Measurements from ENCODE around the gene CLEC10A.

CLEC10A gene

DNA sequence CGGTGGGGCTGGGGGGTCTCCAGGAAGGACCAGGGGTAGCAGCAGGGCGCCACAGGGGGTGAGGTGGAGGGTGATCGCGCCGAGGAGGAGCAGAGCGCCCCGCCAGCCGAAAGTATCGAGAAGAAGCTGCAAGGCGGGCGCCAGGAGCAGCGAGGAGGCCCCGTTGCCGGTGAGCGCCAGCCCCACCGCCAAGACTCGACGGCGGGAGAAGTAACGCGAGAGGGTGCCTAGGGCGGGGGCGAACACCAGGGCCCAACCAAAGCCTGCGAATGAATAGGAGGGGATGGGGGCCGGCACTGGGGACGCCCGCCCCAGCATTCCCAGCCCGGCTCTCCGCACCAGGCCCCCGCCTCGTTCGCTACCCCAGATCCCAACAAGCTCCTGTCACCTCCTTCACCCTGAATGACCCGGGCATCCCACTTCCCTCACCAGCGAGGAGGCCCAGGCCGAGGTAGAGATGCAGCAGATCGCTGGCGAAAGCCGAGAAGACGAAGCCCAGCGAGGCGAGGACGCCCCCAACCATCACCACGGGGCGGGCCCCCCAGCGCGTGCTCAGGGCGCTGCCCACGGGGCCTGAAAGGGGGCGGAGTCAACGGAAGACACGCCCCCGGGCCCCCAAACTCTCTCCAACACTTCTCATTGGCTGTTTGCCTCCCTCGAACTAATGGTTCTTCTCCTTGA, 37.4 kb downstream of the CLEC10A start:
- TF ChIP-seq EZH2phosphoT487 (IDR thresholded peaks at IDR 0.05; ENCODE audit: borderline replicate concordance), result no peak
- Histone ChIP-seq H3K4me3 (ENCODE audit: low read length, poor library complexity, severe bottlenecking) (no peak overlapping the region), H3K9me3 (ENCODE audit: insufficient read depth, low read depth, low read length) (no peaks in the 10 kb centered on the region), H3K79me2 (ENCODE audit: insufficient read depth, low read length) (no peaks in the 10 kb centered on the region), H3K9me2 (replicated peaks; ENCODE audit: low read depth, low read length) (no peaks in the 10 kb centered on the region), H3F3A (ENCODE audit: low read depth) (no peaks in the 10 kb centered on the region), H3K36me3 (ENCODE audit: insufficient read depth, low read length) (no peaks in the 10 kb centered on the region), H3K9ac (ENCODE audit: low read depth, low read length, poor library complexity, severe bottlenecking) (no peak overlapping the region), H4K20me1 (ENCODE audit: insufficient read depth, low read length, poor library complexity, severe bottlenecking) (no peaks in the 10 kb centered on the region), H3K27me3 (ENCODE audit: insufficient read depth, low read length, poor library complexity, severe bottlenecking) (no peaks in the 10 kb centered on the region), H3K4me1 (ENCODE audit: insufficient read depth, low read length, poor library complexity, severe bottlenecking) (peaks cover 15% of the 10 kb centered on the region), H3K4me2 (ENCODE audit: low read depth, low read length, poor library complexity, severe bottlenecking) (no peak overlapping the region), H2AFZ (ENCODE audit: low read length) (no peak overlapping the region)

GRCh38 chr17:7041607-7042500, 38.2 kb downstream of the CLEC10A start:
- no peaks in the 10 kb centered on the region for H4K20me1 ChIP-seq (ENCODE audit: insufficient read depth, low read length, poor library complexity, severe bottlenecking)
- H3K9ac ChIP-seq (ENCODE audit: low read depth, low read length, poor library complexity, severe bottlenecking), result no peak overlapping the region
- no peaks in the 10 kb centered on the region for H3K9me3 ChIP-seq (ENCODE audit: insufficient read depth, low read depth, low read length)
- H3F3A ChIP-seq (ENCODE audit: low read depth), result no peaks in the 10 kb centered on the region
- no peak for TF ChIP-seq EZH2phosphoT487 (IDR thresholded peaks at IDR 0.05; ENCODE audit: borderline replicate concordance)
- TF ChIP-seq, protein P1, sequence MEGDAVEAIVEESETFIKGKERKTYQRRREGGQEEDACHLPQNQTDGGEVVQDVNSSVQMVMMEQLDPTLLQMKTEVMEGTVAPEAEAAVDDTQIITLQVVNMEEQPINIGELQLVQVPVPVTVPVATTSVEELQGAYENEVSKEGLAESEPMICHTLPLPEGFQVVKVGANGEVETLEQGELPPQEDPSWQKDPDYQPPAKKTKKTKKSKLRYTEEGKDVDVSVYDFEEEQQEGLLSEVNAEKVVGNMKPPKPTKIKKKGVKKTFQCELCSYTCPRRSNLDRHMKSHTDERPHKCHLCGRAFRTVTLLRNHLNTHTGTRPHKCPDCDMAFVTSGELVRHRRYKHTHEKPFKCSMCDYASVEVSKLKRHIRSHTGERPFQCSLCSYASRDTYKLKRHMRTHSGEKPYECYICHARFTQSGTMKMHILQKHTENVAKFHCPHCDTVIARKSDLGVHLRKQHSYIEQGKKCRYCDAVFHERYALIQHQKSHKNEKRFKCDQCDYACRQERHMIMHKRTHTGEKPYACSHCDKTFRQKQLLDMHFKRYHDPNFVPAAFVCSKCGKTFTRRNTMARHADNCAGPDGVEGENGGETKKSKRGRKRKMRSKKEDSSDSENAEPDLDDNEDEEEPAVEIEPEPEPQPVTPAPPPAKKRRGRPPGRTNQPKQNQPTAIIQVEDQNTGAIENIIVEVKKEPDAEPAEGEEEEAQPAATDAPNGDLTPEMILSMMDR (conservative IDR thresholded peaks at IDR 0.05; ENCODE audit: low read length), result no peak
- no peak overlapping the region for H3K4me3 ChIP-seq (ENCODE audit: low read length, poor library complexity, severe bottlenecking)
- peaks cover 15% of the 10 kb centered on the region for H3K4me1 ChIP-seq (ENCODE audit: insufficient read depth, low read length, poor library complexity, severe bottlenecking)
- peaks cover under 1% of the 10 kb centered on the region; the same call in 1 of the 2 replicates for H3K79me2 ChIP-seq (ENCODE audit: insufficient read depth, low read length)
- H3K36me3 ChIP-seq (ENCODE audit: insufficient read depth, low read length), result no peaks in the 10 kb centered on the region
- H3K9me2 ChIP-seq (replicated peaks; ENCODE audit: low read depth, low read length), result no peaks in the 10 kb centered on the region
- no peak overlapping the region for H3K4me2 ChIP-seq (ENCODE audit: low read depth, low read length, poor library complexity, severe bottlenecking)
- no peaks in the 10 kb centered on the region for H3K27me3 ChIP-seq (ENCODE audit: insufficient read depth, low read length, poor library complexity, severe bottlenecking)
- no peak overlapping the region for H2AFZ ChIP-seq (ENCODE audit: low read length)

- Histone ChIP-seq H3K79me2 (ENCODE audit: insufficient read depth, low read length) (peaks cover 10% of the 10 kb centered on the region), H4K20me1 (ENCODE audit: insufficient read depth, low read length, poor library complexity, severe bottlenecking) (no peaks in the 10 kb centered on the region), H3K36me3 (ENCODE audit: insufficient read depth, low read length) (no peaks in the 10 kb centered on the region), H2AFZ (ENCODE audit: low read length) (no peak overlapping the region), H3K9ac (ENCODE audit: low read depth, low read length, poor library complexity, severe bottlenecking) (no peak overlapping the region), H3K27me3 (ENCODE audit: insufficient read depth, low read length, poor library complexity, severe bottlenecking) (no peaks in the 10 kb centered on the region), H3F3A (ENCODE audit: low read depth) (0 out of 2 replicates have a peak, but pooled peaks cover 6% of the 10 kb centered on the region), H3K9me2 (replicated peaks; ENCODE audit: low read depth, low read length) (no peaks in the 10 kb centered on the region), H3K9me3 (ENCODE audit: insufficient read depth, low read depth, low read length) (no peaks in the 10 kb centered on the region), H3K4me2 (ENCODE audit: low read depth, low read length, poor library complexity, severe bottlenecking) (no peak overlapping the region), H3K4me1 (ENCODE audit: insufficient read depth, low read length, poor library complexity, severe bottlenecking) (peaks cover 12% of the 10 kb centered on the region), H3K4me3 (ENCODE audit: low read length, poor library complexity, severe bottlenecking) (no peak overlapping the region)
- no peak for TF ChIP-seq EZH2phosphoT487 (IDR thresholded peaks at IDR 0.05; ENCODE audit: borderline replicate concordance)
- TF ChIP-seq, protein P1 (conservative IDR thresholded peaks at IDR 0.05; ENCODE audit: low read length), result no peak; the same call in 1 of the 2 replicates
Observed at GRCh38 chr17:7039832-7040231, 40.2 kb downstream of the CLEC10A start.
